GM23338 (cell line): ENCODE measurements around the gene INHBC. TPM values are rescaled to one million over a fixed set of nuclear protein-coding genes. Genes with fewer than 3 reads are reported as not detected.

ENCODE experiments used
- ATAC-seq: fragments of 200-7000 bp; cut with Tn5 transposase; 3 replicates; pipeline ENCODE4 v1.9.1; 2020
- DNase-seq: peaks from one replicate; pipeline ENCODE4 v3.0.0-alpha.2; 2015; ENCODE audit warnings: low spot score
- H2AFZ ChIP-seq: fragments of 200-600 bp; sonication (generic); 2 replicates; pipeline ENCODE4 v1.8.0; 2016; ENCODE audit warnings: antibody characterized with exemption, mild to moderate bottlenecking, moderate library complexity
- H3F3A ChIP-seq: fragments of 200-600 bp; sonication (generic); replicated peaks from 2 replicates; pipeline ENCODE4 v1.8.0; 2017; ENCODE audit warnings: antibody characterized with exemption, mixed run types, low read depth
- H3K27ac ChIP-seq: fragments of 200-600 bp; sonication (generic); 2 replicates; pipeline ENCODE4 v1.6.1; 2016; ENCODE audit warnings: low read depth
- H3K27me3 ChIP-seq: fragments of 200-600 bp; sonication (generic); 2 replicates; pipeline ENCODE4 v1.8.0; 2016; ENCODE audit warnings: mild to moderate bottlenecking, mixed run types, moderate library complexity; ENCODE audit not compliant: insufficient read depth
- H3K36me3 ChIP-seq: fragments of 200-600 bp; sonication (generic); 2 replicates; pipeline ENCODE4 v1.8.0; 2016; ENCODE audit warnings: mild to moderate bottlenecking; ENCODE audit not compliant: insufficient read depth
- H3K4me1 ChIP-seq: fragments of 200-600 bp; sonication (generic); 2 replicates; pipeline ENCODE4 v1.8.0; 2016; ENCODE audit warnings: mild to moderate bottlenecking, moderate library complexity; ENCODE audit not compliant: insufficient read depth
- H3K4me2 ChIP-seq: fragments of 200-600 bp; sonication (generic); 2 replicates; pipeline ENCODE4 v1.7.1; 2017; ENCODE audit warnings: mixed run types
- H3K4me3 ChIP-seq: fragments of 200-600 bp; sonication (generic); 2 replicates; pipeline ENCODE4 v1.6.1; 2016; ENCODE audit warnings: mixed run types
- H3K79me2 ChIP-seq: fragments of 200-600 bp; sonication (generic); replicated peaks from 2 replicates; pipeline ENCODE4 v1.8.0; 2017; ENCODE audit warnings: mild to moderate bottlenecking; ENCODE audit not compliant: insufficient read depth
- H3K9me2 ChIP-seq: fragments of 200-600 bp; sonication (generic); 2 replicates; pipeline ENCODE4 v1.8.0; 2017; ENCODE audit not compliant: insufficient read depth
- H4K20me1 ChIP-seq: fragments of 200-600 bp; sonication (generic); replicated peaks from 2 replicates; pipeline ENCODE4 v1.8.0; 2017; ENCODE audit warnings: mild to moderate bottlenecking; ENCODE audit not compliant: insufficient read depth
- H3K27ac Mint-ChIP-seq: 2 replicates; pipeline ENCODE4 v1.8.0; 2020; ENCODE audit warnings: inconsistent platforms, mild to moderate bottlenecking, moderate library complexity, mixed read lengths
- H3K27me3 Mint-ChIP-seq: 3 replicates; pipeline ENCODE4 v1.8.0; 2022; ENCODE audit warnings: low read depth, mild to moderate bottlenecking, moderate library complexity, mixed read lengths, inconsistent platforms; ENCODE audit not compliant: insufficient read depth, poor library complexity
- H3K36me3 Mint-ChIP-seq: 3 replicates; pipeline ENCODE4 v1.8.0; 2021; ENCODE audit warnings: low read depth, mild to moderate bottlenecking, inconsistent platforms, moderate library complexity, mixed read lengths
- H3K4me1 Mint-ChIP-seq: 3 replicates; pipeline ENCODE4 v1.8.0; 2020; ENCODE audit warnings: mild to moderate bottlenecking, inconsistent platforms, mixed read lengths
- H3K4me3 Mint-ChIP-seq: 3 replicates; pipeline ENCODE4 v1.8.0; 2021; ENCODE audit warnings: moderate library complexity, mild to moderate bottlenecking, inconsistent platforms, mixed read lengths
- H3K9me3 Mint-ChIP-seq: 3 replicates; pipeline ENCODE4 v1.8.0; 2020; ENCODE audit warnings: moderate library complexity, mild to moderate bottlenecking, inconsistent platforms, mixed read lengths
- CREB1 ChIP-seq: fragments of 250-450 bp; sonication (Bioruptor Pico); IDR thresholded peaks from 2 replicates; pipeline ENCODE4 v1.5.0; 2020; ENCODE audit warnings: low read depth, mild to moderate bottlenecking, moderate library complexity
- EZH2 ChIP-seq: fragments of 200-600 bp; sonication (generic); IDR thresholded peaks from one replicate; pipeline ENCODE4 v1.8.0; 2017; ENCODE audit warnings: antibody characterized with exemption, mild to moderate bottlenecking, low read depth; ENCODE audit not compliant: unreplicated experiment
- JUNB ChIP-seq: IDR thresholded peaks from one replicate; pipeline ENCODE4 v1.6.1; 2016; ENCODE audit warnings: antibody characterized with exemption; ENCODE audit not compliant: unreplicated experiment
- polyA plus RNA-seq: library from polyadenylated mRNA; unstranded; fragments of >200 nt; fragmentation: Nextera tagmentation; extraction: Ambion mirVana; gene quantifications from 2 replicates; pipeline ENCODE4 v1.2.1, GENCODE V29; 2016
- total RNA-seq: library from RNA; depleted of rRNA; stranded (reverse); fragments of >200 nt; shearing (Covaris generic); gene quantifications from 2 replicates; pipeline ENCODE4 v1.2.3, GENCODE V29; 2014
- TF ChIP-seq, protein P1 (sequence below), 2 experiments: fragments of 200-600 bp in 1 of 2; sonication (generic) in 1 of 2; conservative IDR thresholded peaks; 2 replicates each; pipeline versions ENCODE4 v1.5.1 to v1.6.1; 2016 to 2017; ENCODE audit warnings: antibody characterized with exemption in 2 of 2, low read depth in 2 of 2, mild to moderate bottlenecking in 2 of 2, moderate library complexity in 1 of 2
- TF ChIP-seq, protein P2 (sequence below): IDR thresholded peaks from one replicate; pipeline ENCODE4 v1.6.1; 2018; ENCODE audit warnings: antibody characterized with exemption; ENCODE audit not compliant: unreplicated experiment
- TF ChIP-seq, protein P3 (sequence below): fragments of 250-450 bp; sonication (Bioruptor Pico); IDR thresholded peaks from 2 replicates; pipeline ENCODE4 v1.5.0; 2020; ENCODE audit warnings: mild to moderate bottlenecking, moderate library complexity

Gene INHBC
- total and polyA plus RNA-seq, 2 experiments from 2014 or later = 0.53 TPM; not detected in 1

DNA sequence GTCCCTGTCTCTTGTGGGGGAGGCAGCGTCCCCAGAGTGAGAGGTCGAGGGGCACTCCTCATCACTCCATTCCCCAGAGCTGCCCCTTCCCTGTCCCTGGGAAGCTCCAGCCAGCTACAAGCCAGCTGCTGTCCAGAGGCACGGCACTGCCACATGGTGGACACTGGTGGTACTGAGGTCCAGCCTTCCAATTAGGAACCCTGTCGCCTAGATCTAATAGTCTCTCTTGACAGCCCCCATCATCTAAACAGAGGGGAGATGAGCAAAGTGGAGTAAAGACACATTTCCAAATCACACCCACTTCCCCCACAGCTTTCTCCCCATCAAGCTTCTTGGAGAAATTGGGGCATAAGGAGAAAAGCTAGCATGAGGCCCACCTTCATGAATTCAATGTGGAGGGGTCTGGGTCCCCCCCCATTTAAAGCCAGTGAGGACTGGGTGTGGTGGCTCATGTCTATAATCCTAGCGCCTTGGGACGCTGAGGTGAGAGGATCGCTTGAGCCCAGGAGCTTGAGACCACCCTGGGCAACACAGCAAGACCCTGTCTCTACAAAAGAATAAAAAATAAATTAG lies 18.4 kb downstream of the INHBC start:
- H3K4me1 ChIP-seq = peaks cover 53% of the 10 kb centered on the region
- DNase-seq = peak; percentile 95
- no peaks in the 10 kb centered on the region for H3K36me3 ChIP-seq
- no peaks in the 10 kb centered on the region for H3K27me3 ChIP-seq
- H3K4me1 Mint-ChIP-seq = peaks cover 52% of the 10 kb centered on the region
- H3K27ac ChIP-seq = no peak overlapping the region
- H3K79me2 ChIP-seq = peaks cover 16% of the 10 kb centered on the region
- ATAC-seq = peak; percentile 47
- no peaks in the 10 kb centered on the region for H4K20me1 ChIP-seq
- peaks cover 30% of the 10 kb centered on the region for H3K27me3 Mint-ChIP-seq
- no peak overlapping the region for H3K4me3 ChIP-seq
- H3K4me3 Mint-ChIP-seq = peak overlapping the region; percentile 23; the same call in 1 of the 3 replicates
- TF ChIP-seq, protein P1, sequence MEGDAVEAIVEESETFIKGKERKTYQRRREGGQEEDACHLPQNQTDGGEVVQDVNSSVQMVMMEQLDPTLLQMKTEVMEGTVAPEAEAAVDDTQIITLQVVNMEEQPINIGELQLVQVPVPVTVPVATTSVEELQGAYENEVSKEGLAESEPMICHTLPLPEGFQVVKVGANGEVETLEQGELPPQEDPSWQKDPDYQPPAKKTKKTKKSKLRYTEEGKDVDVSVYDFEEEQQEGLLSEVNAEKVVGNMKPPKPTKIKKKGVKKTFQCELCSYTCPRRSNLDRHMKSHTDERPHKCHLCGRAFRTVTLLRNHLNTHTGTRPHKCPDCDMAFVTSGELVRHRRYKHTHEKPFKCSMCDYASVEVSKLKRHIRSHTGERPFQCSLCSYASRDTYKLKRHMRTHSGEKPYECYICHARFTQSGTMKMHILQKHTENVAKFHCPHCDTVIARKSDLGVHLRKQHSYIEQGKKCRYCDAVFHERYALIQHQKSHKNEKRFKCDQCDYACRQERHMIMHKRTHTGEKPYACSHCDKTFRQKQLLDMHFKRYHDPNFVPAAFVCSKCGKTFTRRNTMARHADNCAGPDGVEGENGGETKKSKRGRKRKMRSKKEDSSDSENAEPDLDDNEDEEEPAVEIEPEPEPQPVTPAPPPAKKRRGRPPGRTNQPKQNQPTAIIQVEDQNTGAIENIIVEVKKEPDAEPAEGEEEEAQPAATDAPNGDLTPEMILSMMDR (conservative IDR thresholded peaks at IDR 0.05; ENCODE audit: low read depth in 2 of 2) = peak; percentile 91 to 99
- TF ChIP-seq, protein P2, sequence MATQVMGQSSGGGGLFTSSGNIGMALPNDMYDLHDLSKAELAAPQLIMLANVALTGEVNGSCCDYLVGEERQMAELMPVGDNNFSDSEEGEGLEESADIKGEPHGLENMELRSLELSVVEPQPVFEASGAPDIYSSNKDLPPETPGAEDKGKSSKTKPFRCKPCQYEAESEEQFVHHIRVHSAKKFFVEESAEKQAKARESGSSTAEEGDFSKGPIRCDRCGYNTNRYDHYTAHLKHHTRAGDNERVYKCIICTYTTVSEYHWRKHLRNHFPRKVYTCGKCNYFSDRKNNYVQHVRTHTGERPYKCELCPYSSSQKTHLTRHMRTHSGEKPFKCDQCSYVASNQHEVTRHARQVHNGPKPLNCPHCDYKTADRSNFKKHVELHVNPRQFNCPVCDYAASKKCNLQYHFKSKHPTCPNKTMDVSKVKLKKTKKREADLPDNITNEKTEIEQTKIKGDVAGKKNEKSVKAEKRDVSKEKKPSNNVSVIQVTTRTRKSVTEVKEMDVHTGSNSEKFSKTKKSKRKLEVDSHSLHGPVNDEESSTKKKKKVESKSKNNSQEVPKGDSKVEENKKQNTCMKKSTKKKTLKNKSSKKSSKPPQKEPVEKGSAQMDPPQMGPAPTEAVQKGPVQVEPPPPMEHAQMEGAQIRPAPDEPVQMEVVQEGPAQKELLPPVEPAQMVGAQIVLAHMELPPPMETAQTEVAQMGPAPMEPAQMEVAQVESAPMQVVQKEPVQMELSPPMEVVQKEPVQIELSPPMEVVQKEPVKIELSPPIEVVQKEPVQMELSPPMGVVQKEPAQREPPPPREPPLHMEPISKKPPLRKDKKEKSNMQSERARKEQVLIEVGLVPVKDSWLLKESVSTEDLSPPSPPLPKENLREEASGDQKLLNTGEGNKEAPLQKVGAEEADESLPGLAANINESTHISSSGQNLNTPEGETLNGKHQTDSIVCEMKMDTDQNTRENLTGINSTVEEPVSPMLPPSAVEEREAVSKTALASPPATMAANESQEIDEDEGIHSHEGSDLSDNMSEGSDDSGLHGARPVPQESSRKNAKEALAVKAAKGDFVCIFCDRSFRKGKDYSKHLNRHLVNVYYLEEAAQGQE = no peak
- TF ChIP-seq, protein P3, sequence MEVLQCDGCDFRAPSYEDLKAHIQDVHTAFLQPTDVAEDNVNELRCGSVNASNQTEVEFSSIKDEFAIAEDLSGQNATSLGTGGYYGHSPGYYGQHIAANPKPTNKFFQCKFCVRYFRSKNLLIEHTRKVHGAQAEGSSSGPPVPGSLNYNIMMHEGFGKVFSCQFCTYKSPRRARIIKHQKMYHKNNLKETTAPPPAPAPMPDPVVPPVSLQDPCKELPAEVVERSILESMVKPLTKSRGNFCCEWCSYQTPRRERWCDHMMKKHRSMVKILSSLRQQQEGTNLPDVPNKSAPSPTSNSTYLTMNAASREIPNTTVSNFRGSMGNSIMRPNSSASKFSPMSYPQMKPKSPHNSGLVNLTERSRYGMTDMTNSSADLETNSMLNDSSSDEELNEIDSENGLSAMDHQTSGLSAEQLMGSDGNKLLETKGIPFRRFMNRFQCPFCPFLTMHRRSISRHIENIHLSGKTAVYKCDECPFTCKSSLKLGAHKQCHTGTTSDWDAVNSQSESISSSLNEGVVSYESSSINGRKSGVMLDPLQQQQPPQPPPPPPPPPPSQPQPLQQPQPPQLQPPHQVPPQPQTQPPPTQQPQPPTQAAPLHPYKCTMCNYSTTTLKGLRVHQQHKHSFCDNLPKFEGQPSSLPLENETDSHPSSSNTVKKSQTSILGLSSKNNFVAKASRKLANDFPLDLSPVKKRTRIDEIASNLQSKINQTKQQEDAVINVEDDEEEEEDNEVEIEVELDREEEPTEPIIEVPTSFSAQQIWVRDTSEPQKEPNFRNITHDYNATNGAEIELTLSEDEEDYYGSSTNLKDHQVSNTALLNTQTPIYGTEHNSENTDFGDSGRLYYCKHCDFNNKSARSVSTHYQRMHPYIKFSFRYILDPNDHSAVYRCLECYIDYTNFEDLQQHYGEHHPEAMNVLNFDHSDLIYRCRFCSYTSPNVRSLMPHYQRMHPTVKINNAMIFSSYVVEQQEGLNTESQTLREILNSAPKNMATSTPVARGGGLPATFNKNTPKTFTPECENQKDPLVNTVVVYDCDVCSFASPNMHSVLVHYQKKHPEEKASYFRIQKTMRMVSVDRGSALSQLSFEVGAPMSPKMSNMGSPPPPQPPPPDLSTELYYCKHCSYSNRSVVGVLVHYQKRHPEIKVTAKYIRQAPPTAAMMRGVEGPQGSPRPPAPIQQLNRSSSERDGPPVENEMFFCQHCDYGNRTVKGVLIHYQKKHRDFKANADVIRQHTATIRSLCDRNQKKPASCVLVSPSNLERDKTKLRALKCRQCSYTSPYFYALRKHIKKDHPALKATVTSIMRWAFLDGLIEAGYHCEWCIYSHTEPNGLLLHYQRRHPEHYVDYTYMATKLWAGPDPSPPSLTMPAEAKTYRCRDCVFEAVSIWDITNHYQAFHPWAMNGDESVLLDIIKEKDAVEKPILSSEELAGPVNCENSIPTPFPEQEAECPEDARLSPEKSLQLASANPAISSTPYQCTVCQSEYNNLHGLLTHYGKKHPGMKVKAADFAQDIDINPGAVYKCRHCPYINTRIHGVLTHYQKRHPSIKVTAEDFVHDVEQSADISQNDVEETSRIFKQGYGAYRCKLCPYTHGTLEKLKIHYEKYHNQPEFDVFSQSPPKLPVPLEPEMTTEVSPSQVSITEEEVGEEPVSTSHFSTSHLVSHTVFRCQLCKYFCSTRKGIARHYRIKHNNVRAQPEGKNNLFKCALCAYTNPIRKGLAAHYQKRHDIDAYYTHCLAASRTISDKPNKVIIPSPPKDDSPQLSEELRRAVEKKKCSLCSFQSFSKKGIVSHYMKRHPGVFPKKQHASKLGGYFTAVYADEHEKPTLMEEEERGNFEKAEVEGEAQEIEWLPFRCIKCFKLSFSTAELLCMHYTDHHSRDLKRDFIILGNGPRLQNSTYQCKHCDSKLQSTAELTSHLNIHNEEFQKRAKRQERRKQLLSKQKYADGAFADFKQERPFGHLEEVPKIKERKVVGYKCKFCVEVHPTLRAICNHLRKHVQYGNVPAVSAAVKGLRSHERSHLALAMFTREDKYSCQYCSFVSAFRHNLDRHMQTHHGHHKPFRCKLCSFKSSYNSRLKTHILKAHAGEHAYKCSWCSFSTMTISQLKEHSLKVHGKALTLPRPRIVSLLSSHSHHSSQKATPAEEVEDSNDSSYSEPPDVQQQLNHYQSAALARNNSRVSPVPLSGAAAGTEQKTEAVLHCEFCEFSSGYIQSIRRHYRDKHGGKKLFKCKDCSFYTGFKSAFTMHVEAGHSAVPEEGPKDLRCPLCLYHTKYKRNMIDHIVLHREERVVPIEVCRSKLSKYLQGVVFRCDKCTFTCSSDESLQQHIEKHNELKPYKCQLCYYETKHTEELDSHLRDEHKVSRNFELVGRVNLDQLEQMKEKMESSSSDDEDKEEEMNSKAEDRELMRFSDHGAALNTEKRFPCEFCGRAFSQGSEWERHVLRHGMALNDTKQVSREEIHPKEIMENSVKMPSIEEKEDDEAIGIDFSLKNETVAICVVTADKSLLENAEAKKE = no peak
- no peak for TF ChIP-seq EZH2
- no peak for TF ChIP-seq JUNB
- no peak for TF ChIP-seq CREB1 (CRISPR knock-in tag)
- H3K9me3 Mint-ChIP-seq = no peaks in the 10 kb centered on the region; the same call in 2 of the 3 replicates
- H3F3A ChIP-seq = peaks cover 7% of the 10 kb centered on the region; the same call in 1 of the 2 replicates
- no peak overlapping the region for H2AFZ ChIP-seq
- H3K4me2 ChIP-seq = peak overlapping the region; percentile 69; the same call in 1 of the 2 replicates
- H3K9me2 ChIP-seq = no peaks in the 10 kb centered on the region
- H3K27ac Mint-ChIP-seq = peak overlapping the region; percentile 66; the same call in 1 of the 2 replicates
- H3K36me3 Mint-ChIP-seq = peaks cover 22% of the 10 kb centered on the region
